Keratinocyte (primary cell): ENCODE measurements around the gene SMIM32. TPM values are rescaled to one million over a fixed set of nuclear protein-coding genes. Genes with fewer than 3 reads are reported as not detected.

Source experiments
- DNase-seq: peaks from one replicate; pipeline ENCODE4 v3.0.0-alpha.2; 2011; ENCODE audit warnings: low read depth, missing footprints, low spot score
- FAIRE-seq: peaks from 2 replicates; lab custom pipeline; 2011; peaks lifted over from hg19 to GRCh38; lab: Jason Lieb, UNC
- H2AFZ ChIP-seq: 2 replicates; pipeline ENCODE4 v1.6.0; 2012; ENCODE audit warnings: low read length, control low read depth, inconsistent platforms; ENCODE audit not compliant: control insufficient read depth
- H3K27ac ChIP-seq: 2 replicates; pipeline ENCODE4 v1.5.1; 2011; ENCODE audit warnings: low read length; ENCODE audit not compliant: control insufficient read depth, insufficient read depth
- H3K27me3 ChIP-seq: 3 replicates; pipeline ENCODE4 v1.6.0; 2011; ENCODE audit warnings: low read length; ENCODE audit not compliant: control insufficient read depth, insufficient read depth; ENCODE audit errors: extremely low read depth
- H3K36me3 ChIP-seq, 2 experiments: 2 replicates in 1 of 2; 3 replicates in 1 of 2; pipeline ENCODE4 v1.5.1; 2011; ENCODE audit warnings: low read length in 2 of 2, mild to moderate bottlenecking in 1 of 2; ENCODE audit not compliant: control insufficient read depth in 2 of 2, insufficient read depth in 2 of 2; ENCODE audit errors: extremely low read depth in 1 of 2
- H3K4me1 ChIP-seq: 3 replicates; pipeline ENCODE4 v1.5.1; 2011; ENCODE audit warnings: low read length; ENCODE audit not compliant: control insufficient read depth, insufficient read depth; ENCODE audit errors: extremely low read depth
- H3K4me2 ChIP-seq: 3 replicates; pipeline ENCODE4 v1.6.0; 2011; ENCODE audit warnings: low read depth, low read length; ENCODE audit not compliant: control insufficient read depth, insufficient read depth; ENCODE audit errors: extremely low read depth
- H3K4me3 ChIP-seq, 3 experiments: fragments of 200-600 bp in 1 of 3; sonication (generic) in 1 of 3; 2 replicates in 2 of 3; 3 replicates in 1 of 3; pipeline ENCODE4 v1.5.1; 2011 to 2016; ENCODE audit warnings: low read length in 3 of 3, mild to moderate bottlenecking in 3 of 3, control low read depth in 2 of 3, inconsistent platforms in 1 of 3, low read depth in 1 of 3, mixed read lengths in 1 of 3, mixed run types in 1 of 3, moderate library complexity in 1 of 3; ENCODE audit not compliant: control insufficient read depth in 2 of 3, insufficient read depth in 2 of 3; ENCODE audit errors: extremely low read depth in 1 of 3
- H3K79me2 ChIP-seq: 2 replicates; pipeline ENCODE4 v1.6.0; 2012; ENCODE audit warnings: low read length; ENCODE audit not compliant: control insufficient read depth, insufficient read depth
- H3K9ac ChIP-seq: 3 replicates; pipeline ENCODE4 v1.6.0; 2011; ENCODE audit warnings: low read length; ENCODE audit not compliant: control insufficient read depth, insufficient read depth; ENCODE audit errors: extremely low read depth
- H3K9me1 ChIP-seq: 3 replicates; pipeline ENCODE4 v1.6.0; 2011; ENCODE audit warnings: low read length; ENCODE audit not compliant: control insufficient read depth, insufficient read depth; ENCODE audit errors: extremely low read depth
- H3K9me3 ChIP-seq: 2 replicates; pipeline ENCODE4 v1.5.1; 2012; ENCODE audit warnings: low read depth, low read length; ENCODE audit not compliant: control insufficient read depth
- H4K20me1 ChIP-seq: 3 replicates; pipeline ENCODE4 v1.6.0; 2011; ENCODE audit warnings: low read length; ENCODE audit not compliant: control insufficient read depth, insufficient read depth; ENCODE audit errors: extremely low read depth
- CTCF ChIP-seq, 3 experiments: IDR thresholded peaks in 1 of 3; conservative IDR thresholded peaks in 1 of 3; optimal IDR thresholded peaks in 1 of 3; 2 replicates in 2 of 3; 3 replicates in 1 of 3; pipeline versions ENCODE3 to v1.5.1; 2011; ENCODE audit warnings: low read length in 3 of 3, mild to moderate bottlenecking in 3 of 3, moderate library complexity in 2 of 3, control low read depth in 1 of 3, inconsistent platforms in 1 of 3; ENCODE audit not compliant: insufficient read depth in 2 of 3; ENCODE audit errors: extremely low read depth in 1 of 3
- EZH2 ChIP-seq: IDR thresholded peaks from one replicate; pipeline ENCODE4 v1.6.1; 2012; ENCODE audit warnings: inconsistent platforms, mild to moderate bottlenecking, low read length, moderate library complexity
- dilution Hi-C: fragments of 300-500 bp; cut with MboI; formaldehyde crosslinking; loops from one replicate; pipeline ENCODE4 v1.7.0; 2020; ENCODE audit warnings: low sequenced_read_pairs; ENCODE audit not compliant: extremely low pct_ligation_motif_present
- polyA plus RNA-seq, 5 experiments: library from polyadenylated mRNA; depleted of rRNA in 3 of 5; stranded (reverse) in 3 of 5; stranded (forward) in 1 of 5; unstranded in 1 of 5; fragments of >200 nt; gene quantifications; 1 replicate in 1 of 5; 2 replicates in 3 of 5; 3 replicates in 1 of 5; pipeline versions ENCODE4 v1.2.1 to v1.2.3, GENCODE V29; 2011 to 2012; ENCODE audit warnings: missing spikeins in 2 of 5, low read depth in 1 of 5, low replicate concordance in 1 of 5

The SMIM32 gene
- polyA plus RNA-seq, 1 donor (not counting 4 experiments of a cell fraction or from before 2014, with no cell fraction given), result not detected

GRCh38 chr5:136153581-136154236, 39.3 kb downstream of the SMIM32 start:
- H3K9me3 ChIP-seq, result no peaks in the 10 kb centered on the region
- H3K36me3 ChIP-seq, result peaks cover 9 to 11% of the 10 kb centered on the region in 2 experiments
- peaks cover 89% of the 10 kb centered on the region for H3K79me2 ChIP-seq
- H3K4me2 ChIP-seq, result no peak overlapping the region
- H4K20me1 ChIP-seq, result peaks cover 3% of the 10 kb centered on the region
- no peaks in the 10 kb centered on the region for H3K27me3 ChIP-seq
- H3K9ac ChIP-seq, result no peak overlapping the region
- FAIRE-seq (no peak), DNase-seq (no peak)
- no peaks in the 10 kb centered on the region for H3K9me1 ChIP-seq
- dilution Hi-C loops, result no loop called here
- TF ChIP-seq CTCF (optimal IDR thresholded peaks at IDR 0.05 in 1 of 3, IDR thresholded peaks at IDR 0.05 in 1 of 3, conservative IDR thresholded peaks at IDR 0.05 in 1 of 3; ENCODE audit: extremely low read depth in 1 of 3, insufficient read depth in 2 of 3, low read length in 3 of 3) (no peak), EZH2 (no peak)
- no peak overlapping the region for H3K4me3 ChIP-seq
- no peak overlapping the region for H3K27ac ChIP-seq
- no peak overlapping the region for H2AFZ ChIP-seq
- peaks cover 4% of the 10 kb centered on the region for H3K4me1 ChIP-seq

GRCh38 chr5:136149891-136150290, 43.1 kb downstream of the SMIM32 start:
- H3K9ac ChIP-seq, result no peak overlapping the region
- H3K9me1 ChIP-seq, result no peaks in the 10 kb centered on the region
- no peak overlapping the region for H2AFZ ChIP-seq
- H3K4me2 ChIP-seq, result no peak overlapping the region
- DNase-seq (no peak), FAIRE-seq (no peak)
- no peak overlapping the region for H3K27ac ChIP-seq
- H3K9me3 ChIP-seq, result no peaks in the 10 kb centered on the region
- H3K79me2 ChIP-seq, result peaks cover 97% of the 10 kb centered on the region
- no peak overlapping the region for H3K4me3 ChIP-seq
- H3K4me1 ChIP-seq, result peaks cover 6% of the 10 kb centered on the region
- H3K36me3 ChIP-seq, result peaks cover 4 to 11% of the 10 kb centered on the region in 2 experiments
- no peaks in the 10 kb centered on the region for H3K27me3 ChIP-seq
- H4K20me1 ChIP-seq, result peaks cover 11% of the 10 kb centered on the region
- dilution Hi-C loops, result no loop called here
- no peak for TF ChIP-seq CTCF (optimal IDR thresholded peaks at IDR 0.05 in 1 of 3, IDR thresholded peaks at IDR 0.05 in 1 of 3, conservative IDR thresholded peaks at IDR 0.05 in 1 of 3; ENCODE audit: extremely low read depth in 1 of 3, insufficient read depth in 2 of 3, low read length in 3 of 3)
- no peak for TF ChIP-seq EZH2
